H1 (cell line): Measurements from ENCODE around the gene LAG3. TPM values are rescaled to one million over a fixed set of nuclear protein-coding genes. Genes with fewer than 3 reads are reported as not detected.

ENCODE experiments used
- CTCF ChIA-PET: fragments of 300-600 bp; sonication (Branson Sonifier 250); formaldehyde crosslinking; loops from one replicate; lab custom pipeline; 2021; ENCODE audit not compliant: partially characterized antibody; lab: Charles Lee
- POLR2A ChIA-PET: fragments of 300-600 bp; sonication (Branson Sonifier 250); formaldehyde crosslinking; loops from one replicate; lab custom pipeline; 2021; ENCODE audit warnings: inconsistent platforms; ENCODE audit not compliant: partially characterized antibody; lab: Charles Lee
- DNase-seq, 2 experiments: peaks; one replicate each; pipeline versions ENCODE4 v3.0.0 to v3.0.0-alpha.2; 2010 to 2022; ENCODE audit warnings: low spot score in 2 of 2, low read depth in 1 of 2, mixed read lengths in 1 of 2
- FAIRE-seq: peaks from 2 replicates; lab custom pipeline; 2011; peaks lifted over from hg19 to GRCh38; lab: Jason Lieb, UNC
- H2AFZ ChIP-seq: 2 replicates; pipeline ENCODE4 v1.8.1; 2012; ENCODE audit warnings: low read length, inconsistent platforms
- H2AK5ac ChIP-seq: 2 replicates; pipeline ENCODE4 v1.6.1; 2013; ENCODE audit warnings: low read depth, low read length
- H2BK120ac ChIP-seq: replicated peaks from 2 replicates; pipeline ENCODE3; 2013; ENCODE audit warnings: low read depth, low read length, inconsistent platforms
- H2BK12ac ChIP-seq: 2 replicates; pipeline ENCODE4 v1.6.1; 2013; ENCODE audit warnings: low read depth, low read length
- H2BK15ac ChIP-seq: 2 replicates; pipeline ENCODE4 v1.6.1; 2013; ENCODE audit warnings: low read length
- H2BK20ac ChIP-seq: 2 replicates; pipeline ENCODE4 v1.6.1; 2013; ENCODE audit warnings: low read length
- H2BK5ac ChIP-seq: 2 replicates; pipeline ENCODE4 v1.6.1; 2013; ENCODE audit warnings: low read depth, low read length
- H3K14ac ChIP-seq: 2 replicates; pipeline ENCODE4 v1.6.1; 2013; ENCODE audit warnings: inconsistent platforms; ENCODE audit not compliant: insufficient read length
- H3K18ac ChIP-seq: 2 replicates; pipeline ENCODE4 v1.6.1; 2013; ENCODE audit warnings: low read length; ENCODE audit errors: extremely low read depth
- H3K23ac ChIP-seq: 2 replicates; pipeline ENCODE4 v1.6.1; 2013; ENCODE audit warnings: inconsistent platforms; ENCODE audit not compliant: insufficient read length
- H3K23me2 ChIP-seq: 2 replicates; pipeline ENCODE4 v1.6.1; 2013; ENCODE audit warnings: low read depth, low read length
- H3K27ac ChIP-seq: 2 replicates; pipeline ENCODE4 v1.6.1; 2011; ENCODE audit warnings: low read depth, low read length, inconsistent platforms
- H3K27me3 ChIP-seq, 4 experiments: replicated peaks in 1 of 4; 1 replicate in 1 of 4; 2 replicates in 3 of 4; pipeline versions ENCODE4 v1.6.1 to v1.8.1; 2011 to 2013; ENCODE audit warnings: low read length in 3 of 4, mild to moderate bottlenecking in 3 of 4, inconsistent platforms in 2 of 4, mixed read lengths in 2 of 4, moderate library complexity in 1 of 4; ENCODE audit not compliant: control insufficient read depth in 3 of 4, insufficient read depth in 3 of 4; ENCODE audit errors: extremely low read depth in 1 of 4
- H3K36me3 ChIP-seq, 4 experiments: 2 replicates each; pipeline versions ENCODE4 v1.6.1 to v1.8.1; 2011 to 2013; ENCODE audit warnings: mild to moderate bottlenecking in 4 of 4, low read length in 3 of 4, moderate library complexity in 2 of 4, control low read depth in 1 of 4, inconsistent platforms in 1 of 4; ENCODE audit not compliant: insufficient read depth in 4 of 4, control insufficient read depth in 2 of 4
- H3K4ac ChIP-seq: replicated peaks from 2 replicates; pipeline ENCODE3; 2013; ENCODE audit warnings: low read length, low read depth, mixed read lengths, inconsistent platforms; ENCODE audit not compliant: insufficient read length
- H3K4me1 ChIP-seq, 4 experiments: replicated peaks in 1 of 4; 1 replicate in 1 of 4; 2 replicates in 3 of 4; pipeline versions ENCODE4 v1.6.1 to v1.8.1; 2011 to 2013; ENCODE audit warnings: low read length in 3 of 4, inconsistent platforms in 2 of 4, mixed read lengths in 1 of 4; ENCODE audit not compliant: insufficient read depth in 4 of 4, control insufficient read depth in 3 of 4
- H3K4me2 ChIP-seq, 2 experiments: 2 replicates each; pipeline versions ENCODE4 v1.6.1 to v1.8.1; 2011 to 2013; ENCODE audit warnings: low read depth in 2 of 2, low read length in 2 of 2, control low read depth in 1 of 2, inconsistent platforms in 1 of 2, mild to moderate bottlenecking in 1 of 2; ENCODE audit not compliant: insufficient read depth in 1 of 2
- H3K4me3 ChIP-seq, 4 experiments: fragments of 200-600, 300-600 bp in 1 of 4; sonication (generic), shearing (Covaris generic), sonication (Bioruptor Twin) in 1 of 4; 2 replicates each; pipeline versions ENCODE4 v1.5.1 to v1.8.1; 2011 to 2016; ENCODE audit warnings: low read length in 4 of 4, low read depth in 3 of 4, control low read depth in 2 of 4, inconsistent platforms in 2 of 4, mild to moderate bottlenecking in 2 of 4, mixed read lengths in 1 of 4, moderate library complexity in 1 of 4; ENCODE audit not compliant: insufficient read depth in 2 of 4; ENCODE audit errors: extremely low read depth in 1 of 4
- H3K56ac ChIP-seq: replicated peaks from 2 replicates; pipeline ENCODE3; 2013; ENCODE audit warnings: low read depth, mild to moderate bottlenecking, mixed read lengths, low read length, inconsistent platforms; ENCODE audit not compliant: insufficient read length
- H3K79me1 ChIP-seq: 2 replicates; pipeline ENCODE4 v1.6.1; 2013; ENCODE audit warnings: low read depth, low read length, control low read depth
- H3K79me2 ChIP-seq, 2 experiments: 2 replicates each; pipeline versions ENCODE4 v1.6.1 to v1.8.1; 2012 to 2013; ENCODE audit warnings: low read length in 2 of 2, mild to moderate bottlenecking in 2 of 2, inconsistent platforms in 1 of 2; ENCODE audit not compliant: insufficient read depth in 2 of 2, control insufficient read depth in 1 of 2
- H3K9ac ChIP-seq, 4 experiments: replicated peaks in 1 of 4; 1 replicate in 1 of 4; 2 replicates in 3 of 4; pipeline versions ENCODE4 v1.6.1 to v1.8.1; 2011 to 2013; ENCODE audit warnings: low read depth in 3 of 4, low read length in 3 of 4, control low read depth in 2 of 4, mild to moderate bottlenecking in 2 of 4, moderate library complexity in 2 of 4, inconsistent platforms in 1 of 4; ENCODE audit errors: extremely low read depth in 1 of 4
- H3K9me3 ChIP-seq, 2 experiments: 2 replicates each; pipeline versions ENCODE4 v1.6.1 to v1.8.1; 2012 to 2013; ENCODE audit warnings: mild to moderate bottlenecking in 2 of 2, moderate library complexity in 2 of 2, control low read depth in 1 of 2, inconsistent platforms in 1 of 2, low read depth in 1 of 2, low read length in 1 of 2, mixed read lengths in 1 of 2; ENCODE audit not compliant: insufficient read depth in 2 of 2
- H4K20me1 ChIP-seq, 2 experiments: replicated peaks in 1 of 2; 2 replicates each; pipeline versions ENCODE3 to v1.8.1; 2011 to 2013; ENCODE audit warnings: inconsistent platforms in 2 of 2, low read length in 2 of 2, mild to moderate bottlenecking in 1 of 2; ENCODE audit not compliant: insufficient read depth in 2 of 2, control insufficient read depth in 1 of 2
- H4K5ac ChIP-seq: 2 replicates; pipeline ENCODE4 v1.6.1; 2013; ENCODE audit warnings: low read length, low read depth, mixed read lengths, inconsistent platforms; ENCODE audit not compliant: insufficient read length
- H4K8ac ChIP-seq: 2 replicates; pipeline ENCODE4 v1.8.0; 2013; ENCODE audit warnings: mild to moderate bottlenecking, moderate library complexity, low read length, inconsistent platforms; ENCODE audit not compliant: insufficient read depth; ENCODE audit errors: extremely low read depth
- H4K91ac ChIP-seq: replicated peaks from 2 replicates; pipeline ENCODE3; 2013; ENCODE audit warnings: low read length, mixed read lengths, inconsistent platforms; ENCODE audit not compliant: insufficient read length
- CTCF ChIP-seq, 3 experiments: IDR thresholded peaks; 1 replicate in 2 of 3; 2 replicates in 1 of 3; pipeline versions ENCODE4 v1.5.1 to v1.6.1; 2011; ENCODE audit warnings: low read length in 3 of 3, mild to moderate bottlenecking in 3 of 3, inconsistent platforms in 2 of 3, low read depth in 1 of 3, moderate library complexity in 1 of 3; ENCODE audit not compliant: insufficient read depth in 1 of 3; ENCODE audit errors: control extremely low read depth in 1 of 3
- GABPA ChIP-seq: IDR thresholded peaks from 2 replicates; pipeline ENCODE4 v1.6.1; 2011; ENCODE audit warnings: mild to moderate bottlenecking, low read length, moderate library complexity, borderline replicate concordance; ENCODE audit not compliant: insufficient read depth
- HDAC6 ChIP-seq: IDR thresholded peaks from one replicate; pipeline ENCODE4 v1.7.1; 2012; ENCODE audit warnings: low read depth, mild to moderate bottlenecking, inconsistent platforms, low read length, moderate library complexity
- KDM5A ChIP-seq: fragments of 200-600 bp; IDR thresholded peaks from 2 replicates; pipeline ENCODE4 v1.7.1; 2012; ENCODE audit warnings: mild to moderate bottlenecking, low read length, inconsistent platforms, mixed read lengths
- POLR2A ChIP-seq, 2 experiments: IDR thresholded peaks; 1 replicate in 1 of 2; 2 replicates in 1 of 2; pipeline ENCODE4 v1.6.1; 2011; ENCODE audit warnings: low read depth in 2 of 2, low read length in 2 of 2, mild to moderate bottlenecking in 2 of 2; ENCODE audit errors: control extremely low read depth in 1 of 2
- SAP30 ChIP-seq: fragments of 300-600 bp; sonication (generic); IDR thresholded peaks from 2 replicates; pipeline ENCODE4 v1.7.1; 2012; ENCODE audit warnings: low read length, moderate library complexity, mild to moderate bottlenecking, inconsistent platforms; ENCODE audit not compliant: insufficient read depth, insufficient replicate concordance
- TBP ChIP-seq: IDR thresholded peaks from 2 replicates; pipeline ENCODE4 v1.6.1; 2011; ENCODE audit warnings: low read depth, low read length, improper control_type of control experiment
- WGBS, 2 experiments: shearing (Covaris generic) in 1 of 2; methylation state at CpG; one replicate each; pipeline versions ENCODE4 v1.1.6 to v1.1.7; 2013 to 2015; ENCODE audit warnings: low lambda C conversion rate in 2 of 2, mixed read lengths in 2 of 2, inconsistent platforms in 1 of 2, low coverage in 1 of 2, missing lambda C conversion rate in 1 of 2; ENCODE audit not compliant: insufficient replicate concordance in 2 of 2, insufficient coverage in 1 of 2, insufficient read length in 1 of 2; ENCODE audit errors: extremely low coverage in 1 of 2, missing lambda C conversion rate in 1 of 2; 5-methylcytosine and 5-hydroxymethylcytosine counted together
- polyA plus RNA-seq, 7 experiments: library from polyadenylated mRNA; depleted of rRNA in 3 of 7; stranded (reverse) in 5 of 7; unstranded in 2 of 7; fragments of >200 nt in 5 of 7; fragments of 200-250 nt in 2 of 7; gene quantifications; 1 replicate in 5 of 7; 2 replicates in 1 of 7; 4 replicates in 1 of 7; pipeline versions ENCODE4 v1.2.1 to v1.2.3, GENCODE V29; 2011 to 2013; ENCODE audit warnings: missing spikeins in 2 of 7, mixed read lengths in 2 of 7
- total RNA-seq: library from RNA; stranded (reverse); fragmentation: NEBNext Ultra II Directional; extraction: Animal tissue kit (Norgen Biotek cat#: 25700); gene quantifications from 2 replicates; pipeline ENCODE4 v1.2.1, GENCODE V29; 2021

Gene LAG3
- total and polyA plus RNA-seq, 2 of the 8 experiments (the other 6 are each of a cell fraction or from before 2014, with no cell fraction given) = 1.1 to 3.1 TPM

- no peak overlapping the region for H3K4ac ChIP-seq
- peaks cover 0 to 7% (median 2%) of the 10 kb centered on the region in 4 experiments; a peak in 4 of 7 replicates for H3K27me3 ChIP-seq
- peak overlapping the region; percentile 63; the same call in 1 of the 2 replicates for H3K18ac ChIP-seq
- WGBS, 2 experiments = 73% methylated on average over 13 of the region's 13 CpGs; no CpG with 5 or more reads in 1 of the 2 experiments
- no peak overlapping the region; a peak in 1 of 7 replicates for H3K9ac ChIP-seq
- peaks cover 0 to 2% of the 10 kb centered on the region in 2 experiments; a peak in 1 of 4 replicates for H3K9me3 ChIP-seq
- H4K91ac ChIP-seq = no peak overlapping the region
- H3K56ac ChIP-seq = no peak overlapping the region
- peak overlapping the region in 1 of 4 experiments; percentile 46; a peak in 3 of 8 replicates for H3K4me3 ChIP-seq
- H3K4me2 ChIP-seq = peak overlapping the region; percentile 26 to 94; a peak in 2 of 4 replicates
- POLR2A ChIA-PET = interaction anchor here (1.1 to 27.1 kb wide), 12 partner anchors 9 to 72 kb away, joined by 3 to 388 read pairs (median 6); partner anchors contain the start of genes CDCA3, GNB3, MLF2 and P3H3
- H3K23ac ChIP-seq = no peak overlapping the region
- H3K79me1 ChIP-seq = no peaks in the 10 kb centered on the region; the same call in 1 of the 2 replicates
- H3K36me3 ChIP-seq = no peaks in the 10 kb centered on the region; a peak in 1 of 8 replicates
- no peak overlapping the region for H3K27ac ChIP-seq
- peaks cover 20% of the 10 kb centered on the region for H3K23me2 ChIP-seq
- H2BK12ac ChIP-seq = peak overlapping the region; percentile 84; the same call in 1 of the 2 replicates
- H3K79me2 ChIP-seq = no peaks in the 10 kb centered on the region
- CTCF ChIA-PET = interaction anchor here (0.5 to 23.7 kb wide), 8 partner anchors 10 to 373 kb away, joined by 3 to 532 read pairs (median 6); partner anchors contain the start of genes CD4, LAG3, MLF2 and PTMS
- H2BK5ac ChIP-seq = peak overlapping the region; percentile 78; the same call in 1 of the 2 replicates
- H4K5ac ChIP-seq = no peak overlapping the region
- no peak overlapping the region for H2BK120ac ChIP-seq
- H2BK15ac ChIP-seq = peak overlapping the region; percentile 96
- H3K14ac ChIP-seq = no peak overlapping the region
- H2AFZ ChIP-seq = no peak overlapping the region
- no peak overlapping the region; the same call in 1 of the 2 replicates for H4K8ac ChIP-seq
- peaks cover 4 to 50% (median 28%) of the 10 kb centered on the region in 4 experiments for H3K4me1 ChIP-seq
- DNase-seq (no peak), FAIRE-seq (no peak)
- H4K20me1 ChIP-seq = peaks cover 0 to 10% of the 10 kb centered on the region in 2 experiments
- H2BK20ac ChIP-seq = peak overlapping the region; percentile 69
- peak overlapping the region; percentile 98 for H2AK5ac ChIP-seq
- no peak for TF ChIP-seq HDAC6
- no peak for TF ChIP-seq TBP
- no peak for TF ChIP-seq KDM5A
- peak in 1 of 3 experiments; percentile 30; a peak in 1 of 4 replicates for TF ChIP-seq CTCF (IDR thresholded peaks at IDR 0.05; ENCODE audit: control extremely low read depth in 1 of 3, insufficient read depth in 1 of 3, low read depth in 1 of 3, low read length in 3 of 3)
- no peak for TF ChIP-seq SAP30
- no peak for TF ChIP-seq GABPA
- TF ChIP-seq POLR2A (IDR thresholded peaks at IDR 0.05; ENCODE audit: control extremely low read depth in 1 of 2, low read depth in 2 of 2, low read length in 2 of 2) = no peak
Measured at GRCh38 chr12:6819106-6820030, 47.0 kb downstream of the LAG3 start.
